ENCODE results near the gene ATP6V0A4.
"Not testable (repeated sequence)": the region's sequence is repeated elsewhere in the genome, so short reads cannot be mapped to it uniquely, and the experiment has no call there.

ATP6V0A4 gene

DNA sequence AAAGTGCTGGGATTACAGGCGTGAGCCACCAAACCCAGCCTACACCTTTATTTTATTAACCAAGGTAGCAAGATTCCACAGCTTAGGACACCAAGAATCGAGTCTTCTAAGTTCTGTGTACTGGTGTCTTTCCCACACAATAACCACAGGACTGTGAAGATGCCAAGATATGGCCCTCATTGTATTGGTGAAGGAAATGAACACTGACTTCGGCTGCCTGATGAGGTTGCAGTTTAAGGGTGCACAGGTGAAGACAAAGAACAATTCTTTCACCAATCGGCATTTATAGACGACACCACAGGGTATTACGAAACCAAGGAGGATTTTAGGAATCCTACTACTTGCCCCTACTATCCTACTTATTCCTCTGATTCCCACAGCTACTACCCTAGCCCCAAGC, 49.3 kb downstream of the ATP6V0A4 start:
- DNase-seq = no peak

- no peak for DNase-seq
Measured at GRCh38 chr7:138746073-138746472, 51.9 kb downstream of the ATP6V0A4 start.

- no peak for DNase-seq
Measured at GRCh38 chr7:138745189-138745588, 52.8 kb downstream of the ATP6V0A4 start.

GRCh38 chr7:138741453-138741735, 56.6 kb downstream of the ATP6V0A4 start:
- DNase-seq = no peak

DNA sequence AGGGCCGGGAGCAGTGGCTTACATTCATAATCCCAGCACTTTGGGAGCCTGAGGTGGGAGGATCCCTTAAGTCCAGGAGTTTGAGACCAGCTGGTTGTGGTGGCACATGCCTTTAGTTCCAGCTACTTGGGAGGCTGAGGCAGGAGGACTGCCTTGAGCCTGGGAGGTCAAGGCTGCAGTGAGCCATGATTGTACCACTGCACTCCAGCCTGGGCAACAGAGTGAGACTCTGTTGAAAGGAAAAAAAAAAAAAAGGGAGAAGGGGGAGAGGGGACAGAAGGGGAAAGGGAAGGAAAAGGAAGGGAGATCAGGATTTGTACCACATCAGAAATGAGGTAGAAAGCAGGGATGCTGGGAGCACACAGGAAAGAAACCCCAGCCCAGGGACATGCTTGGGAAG, 58.1 kb downstream of the ATP6V0A4 start:
- DNase-seq = no peak

DNA sequence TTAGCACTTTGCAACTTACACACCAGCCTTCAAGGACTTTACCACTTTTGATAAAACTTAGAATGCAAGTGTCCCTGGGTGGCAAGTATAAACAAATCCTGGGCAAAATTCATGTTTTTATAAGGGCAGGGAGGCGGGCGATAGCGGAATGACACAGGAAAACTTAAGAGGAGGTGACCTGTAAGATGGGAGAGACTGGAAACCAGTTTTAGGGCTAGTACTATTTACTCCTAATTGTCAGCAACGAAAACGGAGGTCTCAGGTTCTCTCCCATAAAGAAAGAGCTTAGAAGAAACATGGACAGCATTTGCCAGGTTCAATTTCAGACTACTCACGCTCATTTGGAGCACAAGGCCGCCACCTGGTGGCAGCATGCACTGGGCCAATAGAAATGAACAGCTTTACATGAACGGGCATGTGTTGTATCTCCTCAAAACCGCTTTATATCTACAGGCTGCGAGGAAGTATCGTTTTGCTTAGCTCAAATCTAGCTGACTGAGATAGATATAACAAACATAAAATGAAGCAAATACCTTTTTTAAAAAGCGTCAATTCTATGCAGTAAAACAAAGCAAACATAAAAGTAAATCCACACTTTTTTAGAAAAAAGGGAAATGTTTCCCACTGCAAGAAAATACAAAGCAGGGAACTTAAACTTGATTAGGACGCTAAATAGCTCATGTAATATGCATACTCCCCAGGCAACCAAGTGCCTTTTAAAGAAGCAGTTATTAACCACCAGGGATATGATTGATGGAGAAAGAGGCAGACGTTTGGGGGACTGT, 59.3 kb downstream of the ATP6V0A4 start:
- DNase-seq = peak; percentile 81

GRCh38 chr7:138738114-138738513, 59.9 kb downstream of the ATP6V0A4 start:
- DNase-seq = no peak

- DNase-seq = no peak
Measured at GRCh38 chr7:138735399-138735798, 62.6 kb downstream of the ATP6V0A4 start.

DNA sequence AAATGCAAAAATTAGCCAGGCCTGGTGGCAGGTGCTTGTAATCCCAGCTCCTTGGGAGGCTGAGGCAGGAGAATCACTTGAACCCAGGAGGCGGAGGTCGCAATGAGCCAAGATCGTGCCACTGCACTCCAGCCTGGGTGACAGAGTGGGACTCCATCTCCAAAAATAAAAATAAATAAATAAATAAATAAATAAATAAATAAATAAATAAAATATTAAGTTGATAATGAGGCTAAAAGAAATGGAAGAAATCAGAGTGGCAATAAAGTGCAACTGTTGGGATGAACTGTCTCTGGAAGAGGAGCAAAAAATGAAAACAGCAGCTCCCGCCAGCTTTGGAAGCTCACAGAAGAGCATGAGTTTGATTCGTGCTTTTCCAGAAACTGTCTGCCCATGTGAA, 66.3 kb downstream of the ATP6V0A4 start:
- not testable (repeated sequence) for DNase-seq

- no peak for DNase-seq
Measured at GRCh38 chr7:138729444-138729843, 68.6 kb downstream of the ATP6V0A4 start.

- no peak for DNase-seq
Measured at GRCh38 chr7:138727336-138728099, 70.5 kb downstream of the ATP6V0A4 start.

DNA sequence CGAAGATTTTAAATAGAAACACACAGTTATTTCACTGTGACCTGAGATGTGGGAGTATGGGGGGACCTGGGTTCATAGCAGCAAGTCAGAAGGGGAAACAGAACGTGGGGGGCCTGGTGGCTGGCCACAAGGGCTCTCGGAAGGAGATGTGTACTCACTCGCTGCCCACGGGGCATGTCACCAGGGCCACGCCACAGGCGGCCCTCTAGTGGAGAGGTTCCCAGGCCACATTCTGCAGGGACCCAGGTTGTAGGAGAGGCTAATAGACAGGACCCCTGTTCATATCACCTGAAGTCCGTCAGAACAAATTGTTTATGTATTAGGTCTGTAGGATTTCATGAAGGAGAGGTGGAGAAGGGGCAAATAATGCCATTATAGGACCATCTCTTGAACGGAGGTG, 71.7 kb downstream of the ATP6V0A4 start:
- no peak for DNase-seq

- no peak for DNase-seq
Measured at GRCh38 chr7:138720286-138720685, 77.7 kb downstream of the ATP6V0A4 start.

DNA sequence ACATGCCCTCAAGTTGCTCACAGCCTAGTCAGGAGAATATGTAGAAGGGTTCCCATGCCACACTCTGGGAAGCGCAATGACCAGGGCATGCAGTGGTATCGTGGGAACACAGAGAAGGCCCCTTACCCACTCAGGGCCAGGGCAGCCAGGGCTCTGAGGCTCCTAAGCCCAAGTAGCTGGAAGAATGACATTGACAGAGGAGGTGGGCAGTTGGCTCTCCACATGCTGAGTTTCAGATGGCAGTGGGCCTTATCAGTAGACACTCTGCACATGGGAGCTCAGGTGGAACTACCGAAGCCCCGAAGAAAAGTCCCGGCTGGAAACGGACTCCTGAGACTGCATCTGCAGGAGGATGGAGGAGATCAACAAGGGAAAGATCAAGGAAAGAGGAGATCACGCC, 81.1 kb downstream of the ATP6V0A4 start:
- DNase-seq = no peak

DNA sequence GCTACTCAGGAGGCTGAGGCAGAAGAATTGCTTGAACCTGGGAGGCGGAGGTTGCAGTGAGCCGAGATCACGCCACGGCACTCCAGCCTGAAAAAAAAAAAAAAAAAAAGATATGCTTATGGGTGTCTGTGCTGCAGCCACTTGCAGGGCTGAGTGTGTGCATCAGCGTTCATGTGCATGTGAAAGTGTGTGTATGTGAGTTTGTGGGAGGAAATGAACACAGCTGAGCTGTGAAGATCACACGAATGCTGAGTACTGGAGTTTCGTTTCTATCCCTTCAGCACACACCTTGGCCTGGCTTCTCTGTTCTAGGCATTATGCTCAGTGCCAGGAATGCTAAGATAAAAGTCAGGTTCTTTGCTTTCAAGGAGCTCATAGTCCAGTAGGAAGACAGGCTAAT, 84.8 kb downstream of the ATP6V0A4 start:
- DNase-seq = no peak

DNA sequence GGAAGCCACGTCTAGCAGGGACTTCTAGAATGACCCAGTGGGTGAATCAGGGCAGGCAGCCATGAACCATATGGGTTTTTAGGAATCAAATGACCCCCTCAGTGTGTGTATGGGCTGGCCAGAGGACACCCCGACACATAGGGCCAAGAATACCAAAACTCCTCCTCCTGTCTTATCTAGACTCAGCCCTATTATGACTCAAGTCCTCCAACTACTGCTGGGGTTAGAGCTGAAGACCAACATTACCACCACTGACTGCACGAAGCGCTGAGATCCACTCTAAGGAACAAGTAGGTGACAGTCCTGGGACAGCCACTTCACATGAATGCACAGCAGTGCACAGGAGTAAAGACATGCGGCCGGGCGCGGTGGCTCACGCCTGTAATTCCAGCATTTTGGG, 85.3 kb downstream of the ATP6V0A4 start:
- DNase-seq = no peak

GRCh38 chr7:138710536-138711385, 87.2 kb downstream of the ATP6V0A4 start:
- DNase-seq = no peak

- DNase-seq = no peak
Measured at GRCh38 chr7:138705167-138705566, 92.8 kb downstream of the ATP6V0A4 start.

DNA sequence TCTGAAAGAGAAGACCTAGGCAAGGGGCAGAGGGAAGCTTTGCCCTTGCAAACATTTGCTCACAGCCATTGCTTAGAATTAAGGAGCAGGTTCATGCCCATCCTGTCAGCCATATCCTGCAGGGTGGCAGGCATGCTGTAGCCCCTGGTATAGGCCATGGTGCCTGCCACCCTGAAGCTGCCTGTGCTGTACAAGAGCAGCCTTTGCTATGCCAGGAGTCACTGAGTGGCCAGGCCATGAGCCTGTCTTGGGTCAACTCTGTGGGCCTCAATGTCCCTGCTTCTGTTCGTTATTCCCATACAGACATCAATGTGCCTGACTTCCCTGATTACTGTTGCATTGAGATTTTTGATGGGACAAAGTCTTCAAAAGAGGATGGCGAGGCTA, 96.5 kb downstream of the ATP6V0A4 start:
- no peak for DNase-seq

DNA sequence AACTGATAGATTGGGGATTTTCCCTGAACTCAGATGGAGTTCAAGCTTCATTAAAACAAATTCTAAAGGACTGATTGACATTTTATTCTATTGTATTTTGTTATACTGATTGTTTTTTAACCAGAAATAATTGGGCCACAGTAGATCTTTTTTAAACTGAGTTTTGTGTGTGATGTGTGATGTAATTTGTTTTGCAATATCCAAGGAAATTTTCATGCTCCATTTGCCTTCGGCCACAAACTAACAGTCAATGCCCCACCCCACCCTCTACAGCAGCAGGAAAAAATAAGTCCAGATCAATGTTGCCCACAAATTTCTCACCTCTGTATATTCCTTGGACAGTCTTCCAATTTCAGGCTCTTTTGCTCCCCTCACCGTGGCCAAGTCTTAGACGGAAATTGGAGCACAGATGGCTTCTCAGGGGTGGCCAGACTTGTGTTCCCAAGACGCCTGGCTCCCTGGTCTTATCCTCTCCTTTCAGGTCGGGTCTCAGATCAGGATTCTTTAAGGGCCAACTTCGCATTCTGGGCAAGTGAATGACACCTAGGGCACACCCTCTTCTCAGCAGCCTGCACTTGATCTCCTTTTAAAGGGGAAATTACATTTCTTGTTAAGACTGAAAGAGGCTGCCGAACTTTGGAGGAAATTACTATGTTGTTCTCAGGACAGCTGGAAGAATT, 97.0 kb downstream of the ATP6V0A4 start, which contains the start of gene SVOPL:
SVOPL (minus strand) TSS at position 506 of the 680 bp plus-strand sequence. CDS start 22,317 bp downstream, outside the sequence.
- DNase-seq = no peak

- no peak for DNase-seq
Measured at GRCh38 chr7:138699661-138700060, 98.3 kb downstream of the ATP6V0A4 start.

- no peak for DNase-seq
Measured at GRCh38 chr7:138698281-138698680, 99.7 kb downstream of the ATP6V0A4 start.
